Superior temporal gyrus (tissue), 1 donor: Measurements from ENCODE around the gene ACSF3.
"Not testable (repeated sequence)": the region's sequence is repeated elsewhere in the genome, so short reads cannot be mapped to it uniquely, and the experiment has no call there.

Experiments used
- DNase-seq: peaks from one replicate; pipeline ENCODE4 v3.0.0-alpha.2; 2016; ENCODE audit errors: extremely low spot score

Gene ACSF3

GRCh38 chr16:89161763-89162713 is 68.4 kb downstream of the ACSF3 start:
- DNase-seq: no peak

GRCh38 chr16:89163297-89163696 is 69.6 kb downstream of the ACSF3 start:
- DNase-seq: no peak

GRCh38 chr16:89164436-89164835 is 70.8 kb downstream of the ACSF3 start:
- DNase-seq: no peak

- no peak for DNase-seq
These were observed 71.4 kb downstream of the ACSF3 start for GRCh38 chr16:89164847-89165680.

- DNase-seq: not testable (repeated sequence)
These were observed 72.0 kb downstream of the ACSF3 start for GRCh38 chr16:89165681-89165979.

- no peak for DNase-seq
These were observed 73.2 kb downstream of the ACSF3 start for GRCh38 chr16:89166696-89167424.

- DNase-seq: peak; percentile 62
These were observed 73.8 kb downstream of the ACSF3 start for GRCh38 chr16:89167425-89167941.

GRCh38 chr16:89168381-89169189 is 74.9 kb downstream of the ACSF3 start:
- DNase-seq: no peak

GRCh38 chr16:89169778-89170177 is 76.1 kb downstream of the ACSF3 start:
- no peak for DNase-seq

GRCh38 chr16:89170346-89171215 is 76.9 kb downstream of the ACSF3 start:
- no peak for DNase-seq

GRCh38 chr16:89171216-89172170 is 77.8 kb downstream of the ACSF3 start, which contains the start of gene CDH15:
CDH15 (plus strand) TSS chr16:89171748; CDS start chr16:89171832, 84 bp downstream.
- peak; percentile 58 for DNase-seq

- no peak for DNase-seq
These were observed 78.5 kb downstream of the ACSF3 start for GRCh38 chr16:89172171-89172527.

- DNase-seq: no peak
These were observed 79.0 kb downstream of the ACSF3 start for GRCh38 chr16:89172528-89173173.

GRCh38 chr16:89173174-89173921 is 79.7 kb downstream of the ACSF3 start:
- DNase-seq: no peak

GRCh38 chr16:89174055-89174827 is 80.6 kb downstream of the ACSF3 start:
- DNase-seq: no peak

GRCh38 chr16:89174877-89175276 is 81.2 kb downstream of the ACSF3 start:
- DNase-seq: no peak
